A673 (cell line): ENCODE measurements around the gene EMCN.

Experiments used
- CTCF ChIP-seq: fragments of 300-800, 200-600 bp; sonication (generic); conservative IDR thresholded peaks from 2 replicates; pipeline ENCODE4 v1.5.1; 2017; ENCODE audit warnings: low read depth, mild to moderate bottlenecking, antibody characterized with exemption, low read length, moderate library complexity, mixed read lengths
- EZH2 ChIP-seq: fragments of 200-600 bp; sonication (generic); IDR thresholded peaks from 2 replicates; pipeline ENCODE4 v1.6.1; 2017; ENCODE audit warnings: borderline replicate concordance, low read depth, mild to moderate bottlenecking, mixed read lengths, antibody characterized with exemption, low read length; ENCODE audit not compliant: poor library complexity, severe bottlenecking

- TF ChIP-seq CTCF: no peak
- no peak for TF ChIP-seq EZH2
Observed at GRCh38 chr4:100466501-100466900, 51.3 kb downstream of the EMCN start.
